H1 (cell line): ENCODE data around the gene LGALS3. TPM values are rescaled to one million over a fixed set of nuclear protein-coding genes. Genes with fewer than 3 reads are reported as not detected.

ENCODE experiments used
- CTCF ChIA-PET: fragments of 300-600 bp; sonication (Branson Sonifier 250); formaldehyde crosslinking; loops from one replicate; lab custom pipeline; 2021; ENCODE audit not compliant: partially characterized antibody; lab: Charles Lee
- POLR2A ChIA-PET: fragments of 300-600 bp; sonication (Branson Sonifier 250); formaldehyde crosslinking; loops from one replicate; lab custom pipeline; 2021; ENCODE audit warnings: inconsistent platforms; ENCODE audit not compliant: partially characterized antibody; lab: Charles Lee
- DNase-seq, 2 experiments: peaks; one replicate each; pipeline versions ENCODE4 v3.0.0 to v3.0.0-alpha.2; 2010 to 2022; ENCODE audit warnings: low spot score in 2 of 2, low read depth in 1 of 2, mixed read lengths in 1 of 2
- FAIRE-seq: peaks from 2 replicates; lab custom pipeline; 2011; peaks lifted over from hg19 to GRCh38; lab: Jason Lieb, UNC
- H2AFZ ChIP-seq: 2 replicates; pipeline ENCODE4 v1.8.1; 2012; ENCODE audit warnings: low read length, inconsistent platforms
- H2AK5ac ChIP-seq: 2 replicates; pipeline ENCODE4 v1.6.1; 2013; ENCODE audit warnings: low read depth, low read length
- H2BK120ac ChIP-seq: replicated peaks from 2 replicates; pipeline ENCODE3; 2013; ENCODE audit warnings: low read depth, low read length, inconsistent platforms
- H2BK12ac ChIP-seq: 2 replicates; pipeline ENCODE4 v1.6.1; 2013; ENCODE audit warnings: low read depth, low read length
- H2BK15ac ChIP-seq: 2 replicates; pipeline ENCODE4 v1.6.1; 2013; ENCODE audit warnings: low read length
- H2BK20ac ChIP-seq: 2 replicates; pipeline ENCODE4 v1.6.1; 2013; ENCODE audit warnings: low read length
- H2BK5ac ChIP-seq: 2 replicates; pipeline ENCODE4 v1.6.1; 2013; ENCODE audit warnings: low read depth, low read length
- H3K14ac ChIP-seq: 2 replicates; pipeline ENCODE4 v1.6.1; 2013; ENCODE audit warnings: inconsistent platforms; ENCODE audit not compliant: insufficient read length
- H3K18ac ChIP-seq: 2 replicates; pipeline ENCODE4 v1.6.1; 2013; ENCODE audit warnings: low read length; ENCODE audit errors: extremely low read depth
- H3K23ac ChIP-seq: 2 replicates; pipeline ENCODE4 v1.6.1; 2013; ENCODE audit warnings: inconsistent platforms; ENCODE audit not compliant: insufficient read length
- H3K23me2 ChIP-seq: 2 replicates; pipeline ENCODE4 v1.6.1; 2013; ENCODE audit warnings: low read depth, low read length
- H3K27ac ChIP-seq: 2 replicates; pipeline ENCODE4 v1.6.1; 2011; ENCODE audit warnings: low read depth, low read length, inconsistent platforms
- H3K27me3 ChIP-seq, 4 experiments: replicated peaks in 1 of 4; 1 replicate in 1 of 4; 2 replicates in 3 of 4; pipeline versions ENCODE4 v1.6.1 to v1.8.1; 2011 to 2013; ENCODE audit warnings: low read length in 3 of 4, mild to moderate bottlenecking in 3 of 4, inconsistent platforms in 2 of 4, mixed read lengths in 2 of 4, moderate library complexity in 1 of 4; ENCODE audit not compliant: control insufficient read depth in 3 of 4, insufficient read depth in 3 of 4; ENCODE audit errors: extremely low read depth in 1 of 4
- H3K36me3 ChIP-seq, 4 experiments: 2 replicates each; pipeline versions ENCODE4 v1.6.1 to v1.8.1; 2011 to 2013; ENCODE audit warnings: mild to moderate bottlenecking in 4 of 4, low read length in 3 of 4, moderate library complexity in 2 of 4, control low read depth in 1 of 4, inconsistent platforms in 1 of 4; ENCODE audit not compliant: insufficient read depth in 4 of 4, control insufficient read depth in 2 of 4
- H3K4ac ChIP-seq: replicated peaks from 2 replicates; pipeline ENCODE3; 2013; ENCODE audit warnings: low read length, low read depth, mixed read lengths, inconsistent platforms; ENCODE audit not compliant: insufficient read length
- H3K4me1 ChIP-seq, 4 experiments: replicated peaks in 1 of 4; 1 replicate in 1 of 4; 2 replicates in 3 of 4; pipeline versions ENCODE4 v1.6.1 to v1.8.1; 2011 to 2013; ENCODE audit warnings: low read length in 3 of 4, inconsistent platforms in 2 of 4, mixed read lengths in 1 of 4; ENCODE audit not compliant: insufficient read depth in 4 of 4, control insufficient read depth in 3 of 4
- H3K4me2 ChIP-seq, 2 experiments: 2 replicates each; pipeline versions ENCODE4 v1.6.1 to v1.8.1; 2011 to 2013; ENCODE audit warnings: low read depth in 2 of 2, low read length in 2 of 2, control low read depth in 1 of 2, inconsistent platforms in 1 of 2, mild to moderate bottlenecking in 1 of 2; ENCODE audit not compliant: insufficient read depth in 1 of 2
- H3K4me3 ChIP-seq, 4 experiments: fragments of 200-600, 300-600 bp in 1 of 4; sonication (generic), shearing (Covaris generic), sonication (Bioruptor Twin) in 1 of 4; 2 replicates each; pipeline versions ENCODE4 v1.5.1 to v1.8.1; 2011 to 2016; ENCODE audit warnings: low read length in 4 of 4, low read depth in 3 of 4, control low read depth in 2 of 4, inconsistent platforms in 2 of 4, mild to moderate bottlenecking in 2 of 4, mixed read lengths in 1 of 4, moderate library complexity in 1 of 4; ENCODE audit not compliant: insufficient read depth in 2 of 4; ENCODE audit errors: extremely low read depth in 1 of 4
- H3K56ac ChIP-seq: replicated peaks from 2 replicates; pipeline ENCODE3; 2013; ENCODE audit warnings: low read depth, mild to moderate bottlenecking, mixed read lengths, low read length, inconsistent platforms; ENCODE audit not compliant: insufficient read length
- H3K79me1 ChIP-seq: 2 replicates; pipeline ENCODE4 v1.6.1; 2013; ENCODE audit warnings: low read depth, low read length, control low read depth
- H3K79me2 ChIP-seq, 2 experiments: 2 replicates each; pipeline versions ENCODE4 v1.6.1 to v1.8.1; 2012 to 2013; ENCODE audit warnings: low read length in 2 of 2, mild to moderate bottlenecking in 2 of 2, inconsistent platforms in 1 of 2; ENCODE audit not compliant: insufficient read depth in 2 of 2, control insufficient read depth in 1 of 2
- H3K9ac ChIP-seq, 4 experiments: replicated peaks in 1 of 4; 1 replicate in 1 of 4; 2 replicates in 3 of 4; pipeline versions ENCODE4 v1.6.1 to v1.8.1; 2011 to 2013; ENCODE audit warnings: low read depth in 3 of 4, low read length in 3 of 4, control low read depth in 2 of 4, mild to moderate bottlenecking in 2 of 4, moderate library complexity in 2 of 4, inconsistent platforms in 1 of 4; ENCODE audit errors: extremely low read depth in 1 of 4
- H3K9me3 ChIP-seq, 2 experiments: 2 replicates each; pipeline versions ENCODE4 v1.6.1 to v1.8.1; 2012 to 2013; ENCODE audit warnings: mild to moderate bottlenecking in 2 of 2, moderate library complexity in 2 of 2, control low read depth in 1 of 2, inconsistent platforms in 1 of 2, low read depth in 1 of 2, low read length in 1 of 2, mixed read lengths in 1 of 2; ENCODE audit not compliant: insufficient read depth in 2 of 2
- H4K20me1 ChIP-seq, 2 experiments: replicated peaks in 1 of 2; 2 replicates each; pipeline versions ENCODE3 to v1.8.1; 2011 to 2013; ENCODE audit warnings: inconsistent platforms in 2 of 2, low read length in 2 of 2, mild to moderate bottlenecking in 1 of 2; ENCODE audit not compliant: insufficient read depth in 2 of 2, control insufficient read depth in 1 of 2
- H4K5ac ChIP-seq: 2 replicates; pipeline ENCODE4 v1.6.1; 2013; ENCODE audit warnings: low read length, low read depth, mixed read lengths, inconsistent platforms; ENCODE audit not compliant: insufficient read length
- H4K8ac ChIP-seq: 2 replicates; pipeline ENCODE4 v1.8.0; 2013; ENCODE audit warnings: mild to moderate bottlenecking, moderate library complexity, low read length, inconsistent platforms; ENCODE audit not compliant: insufficient read depth; ENCODE audit errors: extremely low read depth
- H4K91ac ChIP-seq: replicated peaks from 2 replicates; pipeline ENCODE3; 2013; ENCODE audit warnings: low read length, mixed read lengths, inconsistent platforms; ENCODE audit not compliant: insufficient read length
- BRCA1 ChIP-seq: IDR thresholded peaks from 2 replicates; pipeline ENCODE4 v1.6.1; 2012; ENCODE audit warnings: low read depth, low read length, improper control_type of control experiment
- CBX8 ChIP-seq: fragments of 300-800, 300-1000 bp; sonication (generic); IDR thresholded peaks from 2 replicates; pipeline ENCODE4 v1.7.1; 2016; ENCODE audit warnings: low read depth, low read length, borderline replicate concordance
- CEBPB ChIP-seq: IDR thresholded peaks from 2 replicates; pipeline ENCODE4 v1.6.1; 2012; ENCODE audit warnings: low read depth, low read length
- EP300 ChIP-seq, 2 experiments: IDR thresholded peaks; 1 replicate in 1 of 2; 2 replicates in 1 of 2; pipeline ENCODE4 v1.6.1; 2011 to 2012; ENCODE audit warnings: low read depth in 2 of 2, low read length in 2 of 2, mild to moderate bottlenecking in 2 of 2, borderline replicate concordance in 1 of 2, inconsistent platforms in 1 of 2, moderate library complexity in 1 of 2
- GTF2F1 ChIP-seq: IDR thresholded peaks from 2 replicates; pipeline ENCODE4 v1.6.1; 2012; ENCODE audit warnings: low read depth, low read length, improper control_type of control experiment, borderline replicate concordance
- JUND ChIP-seq: IDR thresholded peaks from 2 replicates; pipeline ENCODE4 v1.6.1; 2011; ENCODE audit warnings: mild to moderate bottlenecking, improper control_type of control experiment, low read length
- KDM5A ChIP-seq: fragments of 200-600 bp; IDR thresholded peaks from 2 replicates; pipeline ENCODE4 v1.7.1; 2012; ENCODE audit warnings: mild to moderate bottlenecking, low read length, inconsistent platforms, mixed read lengths
- POLR2A ChIP-seq, 2 experiments: IDR thresholded peaks; 1 replicate in 1 of 2; 2 replicates in 1 of 2; pipeline ENCODE4 v1.6.1; 2011; ENCODE audit warnings: low read depth in 2 of 2, low read length in 2 of 2, mild to moderate bottlenecking in 2 of 2; ENCODE audit errors: control extremely low read depth in 1 of 2
- POLR2AphosphoS5 ChIP-seq: IDR thresholded peaks from 2 replicates; pipeline ENCODE4 v1.6.1; 2011; ENCODE audit warnings: low read depth, low read length
- RAD21 ChIP-seq, 2 experiments: IDR thresholded peaks in 1 of 2; conservative IDR thresholded peaks in 1 of 2; 2 replicates each; pipeline ENCODE4 v1.6.1; 2011; ENCODE audit warnings: low read depth in 2 of 2, low read length in 2 of 2, improper control_type of control experiment in 1 of 2, inconsistent platforms in 1 of 2, mild to moderate bottlenecking in 1 of 2, moderate library complexity in 1 of 2
- RFX5 ChIP-seq: IDR thresholded peaks from 2 replicates; pipeline ENCODE4 v1.6.1; 2011; ENCODE audit warnings: low read depth, low read length, improper control_type of control experiment, borderline replicate concordance
- SIN3A ChIP-seq, 2 experiments: IDR thresholded peaks in 1 of 2; conservative IDR thresholded peaks in 1 of 2; 2 replicates each; pipeline ENCODE4 v1.6.1; 2011 to 2012; ENCODE audit warnings: low read length in 2 of 2, improper control_type of control experiment in 1 of 2, low read depth in 1 of 2, mild to moderate bottlenecking in 1 of 2
- TAF1 ChIP-seq: IDR thresholded peaks from 2 replicates; pipeline ENCODE4 v1.6.1; 2011; ENCODE audit warnings: mild to moderate bottlenecking, low read depth, low read length
- TCF12 ChIP-seq: IDR thresholded peaks from 2 replicates; pipeline ENCODE4 v1.6.1; 2011; ENCODE audit warnings: low read depth, mild to moderate bottlenecking, low read length
- WGBS, 2 experiments: shearing (Covaris generic) in 1 of 2; methylation state at CpG; one replicate each; pipeline versions ENCODE4 v1.1.6 to v1.1.7; 2013 to 2015; ENCODE audit warnings: low lambda C conversion rate in 2 of 2, mixed read lengths in 2 of 2, inconsistent platforms in 1 of 2, low coverage in 1 of 2, missing lambda C conversion rate in 1 of 2; ENCODE audit not compliant: insufficient replicate concordance in 2 of 2, insufficient coverage in 1 of 2, insufficient read length in 1 of 2; ENCODE audit errors: extremely low coverage in 1 of 2, missing lambda C conversion rate in 1 of 2; 5-methylcytosine and 5-hydroxymethylcytosine counted together
- polyA plus RNA-seq, 7 experiments: library from polyadenylated mRNA; depleted of rRNA in 3 of 7; stranded (reverse) in 5 of 7; unstranded in 2 of 7; fragments of >200 nt in 5 of 7; fragments of 200-250 nt in 2 of 7; gene quantifications; 1 replicate in 5 of 7; 2 replicates in 1 of 7; 4 replicates in 1 of 7; pipeline versions ENCODE4 v1.2.1 to v1.2.3, GENCODE V29; 2011 to 2013; ENCODE audit warnings: missing spikeins in 2 of 7, mixed read lengths in 2 of 7
- total RNA-seq: library from RNA; stranded (reverse); fragmentation: NEBNext Ultra II Directional; extraction: Animal tissue kit (Norgen Biotek cat#: 25700); gene quantifications from 2 replicates; pipeline ENCODE4 v1.2.1, GENCODE V29; 2021
- TF ChIP-seq, protein P1 (sequence below): IDR thresholded peaks from 2 replicates; pipeline ENCODE4 v1.6.1; 2012; ENCODE audit warnings: inconsistent platforms

The LGALS3 gene
- total and polyA plus RNA-seq, 2 of the 8 experiments (the other 6 are each of a cell fraction or from before 2014, with no cell fraction given): 9.7 to 14.5 TPM

DNA sequence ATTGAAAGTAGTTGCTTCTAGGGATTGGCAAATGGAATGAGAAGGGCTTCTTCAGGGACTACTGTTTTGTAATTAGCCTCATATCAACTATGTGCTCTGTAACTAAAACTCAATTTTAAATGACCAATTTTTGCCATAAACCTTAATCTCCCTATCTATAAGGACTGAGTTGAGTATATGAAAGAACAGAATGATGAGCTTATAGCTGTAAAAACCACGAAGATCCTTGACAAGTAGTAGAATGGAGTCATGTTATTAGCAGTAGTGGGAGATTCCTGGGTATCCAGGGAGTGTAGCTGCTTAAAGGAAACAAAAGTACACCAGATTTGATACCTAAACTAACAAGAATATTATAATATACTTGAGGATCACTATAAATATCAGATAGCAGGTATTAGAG is 28.0 kb downstream of the LGALS3 start:
- H4K8ac ChIP-seq: no peak overlapping the region
- H3K27ac ChIP-seq: no peak overlapping the region
- H2AK5ac ChIP-seq: no peak overlapping the region
- 79% methylated on average over 1 of the region's 1 CpG; no CpG with 5 or more reads in 1 of the 2 experiments for WGBS, 2 experiments
- POLR2A ChIA-PET: interaction anchor here (1.0 to 2.1 kb wide), 3 partner anchors 9 to 14 kb away, joined by 4 to 5 read pairs (median 4); no protein-coding TSS in a partner anchor
- H3K9ac ChIP-seq: no peak overlapping the region
- no peaks in the 10 kb centered on the region for H3K27me3 ChIP-seq
- no peaks in the 10 kb centered on the region for H4K20me1 ChIP-seq
- no peak overlapping the region for H2BK5ac ChIP-seq
- H3K9me3 ChIP-seq: no peaks in the 10 kb centered on the region
- peaks cover 15 to 62% (median 57%) of the 10 kb centered on the region in 4 experiments for H3K36me3 ChIP-seq
- no peak overlapping the region for H2BK15ac ChIP-seq
- H2BK20ac ChIP-seq: no peak overlapping the region
- no peak overlapping the region for H2BK12ac ChIP-seq
- no peak overlapping the region for H3K4me3 ChIP-seq
- no peak overlapping the region for H2AFZ ChIP-seq
- H4K5ac ChIP-seq: no peak overlapping the region
- H3K79me1 ChIP-seq: no peaks in the 10 kb centered on the region
- H3K4me1 ChIP-seq: no peaks in the 10 kb centered on the region
- DNase-seq (no peak), FAIRE-seq (no peak)
- H3K79me2 ChIP-seq: no peaks in the 10 kb centered on the region
- H3K14ac ChIP-seq: no peak overlapping the region
- H3K4ac ChIP-seq: no peak overlapping the region
- H4K91ac ChIP-seq: no peak overlapping the region
- no peak overlapping the region for H3K56ac ChIP-seq
- TF ChIP-seq RAD21 (IDR thresholded peaks at IDR 0.05 in 1 of 2, conservative IDR thresholded peaks at IDR 0.05 in 1 of 2; ENCODE audit: low read depth in 2 of 2, low read length in 2 of 2) (no peak), RFX5 (no peak), TAF1 (no peak), TCF12 (no peak), GTF2F1 (no peak), KDM5A (no peak), CBX8 (no peak), JUND (no peak), EP300 (IDR thresholded peaks at IDR 0.05; ENCODE audit: borderline replicate concordance in 1 of 2, low read depth in 2 of 2, low read length in 2 of 2) (no peak), CEBPB (no peak), POLR2AphosphoS5 (no peak), POLR2A (IDR thresholded peaks at IDR 0.05; ENCODE audit: control extremely low read depth in 1 of 2, low read depth in 2 of 2, low read length in 2 of 2) (no peak), SIN3A (conservative IDR thresholded peaks at IDR 0.05 in 1 of 2, IDR thresholded peaks at IDR 0.05 in 1 of 2; ENCODE audit: low read depth in 1 of 2, low read length in 2 of 2) (no peak), BRCA1 (no peak)
- TF ChIP-seq, protein P1, sequence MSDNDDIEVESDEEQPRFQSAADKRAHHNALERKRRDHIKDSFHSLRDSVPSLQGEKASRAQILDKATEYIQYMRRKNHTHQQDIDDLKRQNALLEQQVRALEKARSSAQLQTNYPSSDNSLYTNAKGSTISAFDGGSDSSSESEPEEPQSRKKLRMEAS: no peak
- TF ChIP-seq, all 59 proteins: peak for 0
- no peak overlapping the region for H3K23ac ChIP-seq
- H2BK120ac ChIP-seq: no peak overlapping the region
- CTCF ChIA-PET: interaction anchor here (1.1 to 1.2 kb wide), 3 partner anchors 13 to 85 kb away, joined by 3 to 4 read pairs (median 3); no protein-coding TSS in a partner anchor
- H3K4me2 ChIP-seq: no peak overlapping the region
- H3K18ac ChIP-seq: no peak overlapping the region
- H3K23me2 ChIP-seq: peaks cover 2% of the 10 kb centered on the region; the same call in 1 of the 2 replicates
